Sigmoid colon (tissue), 7 donors: ENCODE results near the gene SLC22A6. TPM values are rescaled to one million over a fixed set of nuclear protein-coding genes. Genes with fewer than 3 reads are reported as not detected.

Source experiments
- DNase-seq: peaks from one replicate; pipeline ENCODE4 v3.0.0-alpha.2; 2019
- H3K27ac ChIP-seq, 4 donors: fragments of 200-600 bp; sonication (generic); one replicate each; pipeline ENCODE4 v1.5.1; 2016 to 2019; ENCODE audit warnings: mild to moderate bottlenecking in 1 of 4
- H3K27me3 ChIP-seq, 3 donors: fragments of 200-600 bp; sonication (generic); one replicate each; pipeline ENCODE4 v1.5.1; 2019; ENCODE audit warnings: mild to moderate bottlenecking in 1 of 3
- H3K36me3 ChIP-seq, 4 donors: fragments of 200-600 bp; sonication (generic); one replicate each; pipeline ENCODE4 v1.5.1; 2016 to 2019
- H3K4me1 ChIP-seq, 4 donors: fragments of 200-600 bp; sonication (generic); one replicate each; pipeline ENCODE4 v1.5.1; 2017 to 2019
- H3K4me3 ChIP-seq, 4 donors: fragments of 200-600 bp; sonication (generic); one replicate each; pipeline ENCODE4 v1.5.1; 2017 to 2019; ENCODE audit warnings: mild to moderate bottlenecking in 2 of 4, moderate library complexity in 1 of 4
- H3K9me3 ChIP-seq, 4 donors: fragments of 200-600 bp in 3 of 4; sonication (generic) in 3 of 4; one replicate each; pipeline versions ENCODE4 v1.5.1 to v1.6.1; 2013 to 2019
- EP300 ChIP-seq, 4 donors: sonication (generic); formaldehyde crosslinking; IDR thresholded peaks; one replicate each; pipeline ENCODE4 v1.6.1; 2017; ENCODE audit warnings: antibody characterized with exemption in 4 of 4
- POLR2A ChIP-seq, 2 donors: fragments of 450-650 bp; IDR thresholded peaks; one replicate each; pipeline ENCODE4 v1.6.1; 2016; ENCODE audit warnings: antibody characterized with exemption in 2 of 2, mild to moderate bottlenecking in 2 of 2, moderate library complexity in 2 of 2
- POLR2AphosphoS5 ChIP-seq, 4 donors: sonication (generic); formaldehyde crosslinking; IDR thresholded peaks; one replicate each; pipeline ENCODE4 v1.6.1; 2017; ENCODE audit warnings: antibody characterized with exemption in 4 of 4
- WGBS, 2 donors: extraction: QIAGEN DNeasy Blood & Tissue Kit; methylation state at CpG; one replicate each; pipeline ENCODE4 v1.1.7; 2013; 5-methylcytosine and 5-hydroxymethylcytosine counted together
- intact Hi-C: fragments of 100-400 bp; cut with DNase I; formaldehyde crosslinking; loops from one replicate; pipeline ENCODE4 v1.15.1; 2023
- polyA plus RNA-seq, 3 donors: library from polyadenylated mRNA; stranded (reverse); fragments of 200-250 nt; gene quantifications; one replicate each; pipeline ENCODE4 v1.2.3, GENCODE V29; 2013
- total RNA-seq, 4 donors: library from RNA; depleted of rRNA; stranded (reverse); fragments of >200 nt; gene quantifications; one replicate each; pipeline ENCODE4 v1.1.0, GENCODE V29; 2016
- TF ChIP-seq, protein P1 (sequence below), 4 experiments: fragments of 450-650 bp in 3 of 4; fragments of 200-600 bp in 1 of 4; IDR thresholded peaks; one replicate each; pipeline ENCODE4 v1.5.1; 2016 to 2019; ENCODE audit warnings: antibody characterized with exemption in 4 of 4, mild to moderate bottlenecking in 3 of 4, moderate library complexity in 2 of 4
- donor health status: healthy with polysubstance abuse.
- donor health status: Bipolar disorder and iron deficiency.
- donor health status: healthy.

The SLC22A6 gene
- total and polyA plus RNA-seq, 7 donors, result not detected

DNA sequence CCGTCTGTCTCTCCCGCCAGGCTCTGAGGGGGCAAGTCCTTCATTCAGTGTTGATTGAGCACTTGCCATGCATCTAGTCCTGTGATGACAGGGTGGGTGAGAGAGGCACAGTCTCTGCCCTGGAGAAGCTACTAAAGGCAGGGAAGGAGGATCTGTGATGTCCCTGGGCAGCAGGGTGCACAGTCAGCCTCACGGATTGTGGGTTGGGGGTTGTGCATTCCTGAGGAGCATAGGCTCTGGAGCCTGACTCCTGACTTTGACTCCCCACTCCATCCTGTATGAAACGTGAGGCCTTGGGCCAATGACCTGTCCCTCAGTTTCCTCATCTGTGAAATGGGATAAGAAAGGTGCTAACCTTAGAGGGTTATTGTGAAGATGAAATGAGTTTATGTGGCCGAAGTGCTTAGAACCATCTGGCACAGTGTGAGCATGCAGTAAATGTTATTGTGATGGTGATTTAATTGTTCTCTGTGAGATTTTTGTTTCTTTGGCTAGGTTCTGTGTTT, 26.2 kb upstream of the SLC22A6 start:
- no peaks in the 10 kb centered on the region for H3K9me3 ChIP-seq
- intact Hi-C loops, result no loop called here
- DNase-seq, result no peak
- 79 to 91% methylated on average over 5 of the region's 5 CpGs for WGBS, 2 donors
- H3K4me3 ChIP-seq, result no peak overlapping the region
- no peak for TF ChIP-seq EP300 (IDR thresholded peaks at IDR 0.05)
- no peak for TF ChIP-seq POLR2A (IDR thresholded peaks at IDR 0.05)
- TF ChIP-seq POLR2AphosphoS5 (IDR thresholded peaks at IDR 0.05), result no peak
- TF ChIP-seq, protein P1, sequence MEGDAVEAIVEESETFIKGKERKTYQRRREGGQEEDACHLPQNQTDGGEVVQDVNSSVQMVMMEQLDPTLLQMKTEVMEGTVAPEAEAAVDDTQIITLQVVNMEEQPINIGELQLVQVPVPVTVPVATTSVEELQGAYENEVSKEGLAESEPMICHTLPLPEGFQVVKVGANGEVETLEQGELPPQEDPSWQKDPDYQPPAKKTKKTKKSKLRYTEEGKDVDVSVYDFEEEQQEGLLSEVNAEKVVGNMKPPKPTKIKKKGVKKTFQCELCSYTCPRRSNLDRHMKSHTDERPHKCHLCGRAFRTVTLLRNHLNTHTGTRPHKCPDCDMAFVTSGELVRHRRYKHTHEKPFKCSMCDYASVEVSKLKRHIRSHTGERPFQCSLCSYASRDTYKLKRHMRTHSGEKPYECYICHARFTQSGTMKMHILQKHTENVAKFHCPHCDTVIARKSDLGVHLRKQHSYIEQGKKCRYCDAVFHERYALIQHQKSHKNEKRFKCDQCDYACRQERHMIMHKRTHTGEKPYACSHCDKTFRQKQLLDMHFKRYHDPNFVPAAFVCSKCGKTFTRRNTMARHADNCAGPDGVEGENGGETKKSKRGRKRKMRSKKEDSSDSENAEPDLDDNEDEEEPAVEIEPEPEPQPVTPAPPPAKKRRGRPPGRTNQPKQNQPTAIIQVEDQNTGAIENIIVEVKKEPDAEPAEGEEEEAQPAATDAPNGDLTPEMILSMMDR (IDR thresholded peaks at IDR 0.05), result no peak
- no peaks in the 10 kb centered on the region for H3K27me3 ChIP-seq
- H3K4me1 ChIP-seq, result no peaks in the 10 kb centered on the region
- no peak overlapping the region for H3K27ac ChIP-seq
- no peaks in the 10 kb centered on the region for H3K36me3 ChIP-seq

DNA sequence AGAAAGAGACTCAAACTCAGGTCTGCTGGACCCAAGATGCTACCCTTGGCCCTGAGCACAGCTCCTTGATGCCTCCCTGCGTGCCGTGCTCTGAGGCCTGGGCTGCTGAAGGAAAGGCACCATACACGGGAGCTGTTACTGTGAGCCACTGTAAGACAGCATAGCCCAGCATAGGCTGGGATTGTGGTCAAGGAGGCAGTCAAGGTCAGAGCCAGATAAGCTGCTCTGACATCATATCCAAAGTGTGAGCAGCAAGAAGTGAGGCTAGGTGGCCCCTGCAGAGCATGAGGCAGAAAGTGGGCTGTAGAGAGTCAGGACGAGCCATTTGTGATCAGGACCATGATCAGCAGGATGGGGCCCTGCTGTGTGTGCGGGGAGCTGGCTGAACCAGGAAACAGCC, 23.2 kb upstream of the SLC22A6 start:
- Histone ChIP-seq H3K4me1 (no peaks in the 10 kb centered on the region), H3K36me3 (no peaks in the 10 kb centered on the region), H3K9me3 (no peaks in the 10 kb centered on the region), H3K4me3 (no peak overlapping the region), H3K27me3 (no peaks in the 10 kb centered on the region), H3K27ac (no peak overlapping the region)
- 88 to 90% methylated on average over 5 of the region's 5 CpGs for WGBS, 2 donors
- intact Hi-C loops, result no loop called here
- TF ChIP-seq, protein P1 (IDR thresholded peaks at IDR 0.05), result no peak
- TF ChIP-seq POLR2AphosphoS5 (IDR thresholded peaks at IDR 0.05), result no peak
- DNase-seq, result no peak

DNA sequence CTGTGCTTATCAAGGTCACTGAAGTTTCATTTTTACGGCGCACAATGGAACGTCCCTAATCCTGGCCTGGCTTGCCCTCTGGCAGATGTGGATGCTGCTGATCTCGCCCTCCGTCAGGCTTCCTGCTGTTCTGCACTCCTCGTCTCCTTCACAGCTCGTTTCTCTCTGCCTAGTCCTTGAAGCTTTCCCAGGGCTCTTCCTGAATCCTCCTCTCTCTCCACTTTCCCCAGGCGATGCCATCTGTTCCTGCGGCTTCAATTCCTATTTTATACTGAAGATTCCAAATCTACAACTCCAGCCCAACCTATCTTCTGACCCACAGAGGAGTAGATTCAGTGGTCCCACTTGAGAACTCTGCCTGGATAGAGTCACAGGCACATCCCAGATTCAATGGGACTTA, 16.7 kb upstream of the SLC22A6 start:
- Histone ChIP-seq H3K4me1 (no peaks in the 10 kb centered on the region), H3K27me3 (peaks cover 0 to 6% (median 0%) of the 10 kb centered on the region in 3 donors), H3K27ac (no peak overlapping the region), H3K9me3 (no peaks in the 10 kb centered on the region), H3K4me3 (no peak overlapping the region), H3K36me3 (no peaks in the 10 kb centered on the region)
- 74 to 77% methylated on average over 9 of the region's 9 CpGs for WGBS, 2 donors
- intact Hi-C loops, result no loop called here
- no peak for TF ChIP-seq EP300 (IDR thresholded peaks at IDR 0.05)
- no peak for TF ChIP-seq POLR2A (IDR thresholded peaks at IDR 0.05)
- no peak for TF ChIP-seq POLR2AphosphoS5 (IDR thresholded peaks at IDR 0.05)
- TF ChIP-seq, protein P1 (IDR thresholded peaks at IDR 0.05), result no peak
- DNase-seq, result no peak

DNA sequence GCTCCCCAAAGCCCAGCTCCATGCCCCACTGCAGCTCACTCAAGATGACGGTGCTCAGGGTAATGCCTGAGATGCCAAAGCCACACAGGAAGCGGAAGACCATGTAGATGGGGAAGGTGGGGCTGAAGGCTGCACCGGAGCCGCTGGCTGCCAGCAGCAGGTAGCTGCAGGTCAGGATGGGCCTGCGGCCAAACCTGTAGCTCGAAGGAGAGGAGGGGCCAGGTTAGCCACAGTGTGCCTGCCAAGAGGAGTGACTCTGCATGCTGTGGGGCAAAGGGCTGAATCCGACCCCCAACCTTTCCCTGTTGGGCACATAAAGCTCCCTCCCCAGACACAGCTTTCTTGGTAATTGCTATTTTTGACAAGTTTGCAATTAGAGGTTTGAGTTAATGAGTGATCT, 14.9 kb upstream of the SLC22A6 start:
- no peaks in the 10 kb centered on the region for H3K36me3 ChIP-seq
- no peak overlapping the region for H3K4me3 ChIP-seq
- no peak for DNase-seq
- no peak overlapping the region for H3K27ac ChIP-seq
- peaks cover 0 to 6% (median 0%) of the 10 kb centered on the region in 3 donors for H3K27me3 ChIP-seq
- WGBS, 2 donors, result 40 to 54% methylated on average over 7 of the region's 7 CpGs
- H3K4me1 ChIP-seq, result no peaks in the 10 kb centered on the region
- intact Hi-C loops, result no loop called here
- TF ChIP-seq, protein P1 (IDR thresholded peaks at IDR 0.05), result no peak
- TF ChIP-seq POLR2A (IDR thresholded peaks at IDR 0.05) (no peak), EP300 (IDR thresholded peaks at IDR 0.05) (no peak), POLR2AphosphoS5 (IDR thresholded peaks at IDR 0.05) (no peak)
- no peaks in the 10 kb centered on the region for H3K9me3 ChIP-seq

DNA sequence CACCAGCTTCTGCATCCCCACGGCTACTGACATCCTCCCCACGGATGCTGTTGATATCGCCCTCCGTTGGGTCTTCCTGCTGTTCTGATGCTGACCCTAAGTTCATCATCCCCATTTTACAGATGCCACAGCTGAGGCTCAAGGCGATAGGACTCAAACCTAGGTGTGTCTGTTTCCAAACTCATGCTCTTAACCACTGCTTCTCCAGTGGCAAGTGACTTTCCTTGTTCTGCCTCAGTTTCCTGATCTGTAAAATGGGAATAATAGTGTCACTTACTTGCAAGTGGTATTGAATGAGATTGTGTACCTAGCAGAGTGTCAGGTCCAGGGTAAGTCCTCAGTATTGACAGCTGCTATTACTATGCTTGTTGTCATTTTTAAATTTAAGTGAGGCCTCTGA, 14.4 kb upstream of the SLC22A6 start:
- H3K4me3 ChIP-seq, result no peak overlapping the region
- intact Hi-C loops, result no loop called here

More for the DNA sequence above, 14.4 kb upstream of the SLC22A6 start:
- Histone ChIP-seq H3K9me3 (no peaks in the 10 kb centered on the region), H3K27ac (no peak overlapping the region), H3K27me3 (peaks cover 0 to 6% (median 0%) of the 10 kb centered on the region in 3 donors), H3K4me1 (no peaks in the 10 kb centered on the region), H3K36me3 (no peaks in the 10 kb centered on the region)
- no peak for DNase-seq
- 94% methylated on average over 5 of the region's 5 CpGs for WGBS, 2 donors
- no peak for TF ChIP-seq POLR2A (IDR thresholded peaks at IDR 0.05)
- no peak for TF ChIP-seq POLR2AphosphoS5 (IDR thresholded peaks at IDR 0.05)
- TF ChIP-seq EP300 (IDR thresholded peaks at IDR 0.05), result no peak
